Measurements from ENCODE around the gene IL36RN.

- TF ChIP-seq, protein P1, sequence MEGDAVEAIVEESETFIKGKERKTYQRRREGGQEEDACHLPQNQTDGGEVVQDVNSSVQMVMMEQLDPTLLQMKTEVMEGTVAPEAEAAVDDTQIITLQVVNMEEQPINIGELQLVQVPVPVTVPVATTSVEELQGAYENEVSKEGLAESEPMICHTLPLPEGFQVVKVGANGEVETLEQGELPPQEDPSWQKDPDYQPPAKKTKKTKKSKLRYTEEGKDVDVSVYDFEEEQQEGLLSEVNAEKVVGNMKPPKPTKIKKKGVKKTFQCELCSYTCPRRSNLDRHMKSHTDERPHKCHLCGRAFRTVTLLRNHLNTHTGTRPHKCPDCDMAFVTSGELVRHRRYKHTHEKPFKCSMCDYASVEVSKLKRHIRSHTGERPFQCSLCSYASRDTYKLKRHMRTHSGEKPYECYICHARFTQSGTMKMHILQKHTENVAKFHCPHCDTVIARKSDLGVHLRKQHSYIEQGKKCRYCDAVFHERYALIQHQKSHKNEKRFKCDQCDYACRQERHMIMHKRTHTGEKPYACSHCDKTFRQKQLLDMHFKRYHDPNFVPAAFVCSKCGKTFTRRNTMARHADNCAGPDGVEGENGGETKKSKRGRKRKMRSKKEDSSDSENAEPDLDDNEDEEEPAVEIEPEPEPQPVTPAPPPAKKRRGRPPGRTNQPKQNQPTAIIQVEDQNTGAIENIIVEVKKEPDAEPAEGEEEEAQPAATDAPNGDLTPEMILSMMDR (IDR thresholded peaks at IDR 0.05): no peak
- TF ChIP-seq POLR2A (IDR thresholded peaks at IDR 0.05): no peak
Observed at GRCh38 chr2:113076954-113077669, 18.1 kb downstream of the IL36RN start.

Measured in ovary (tissue), 3 donors.